Measurements from ENCODE around the gene ASB8.
"Not testable (repeated sequence)": the region's sequence is repeated elsewhere in the genome, so short reads cannot be mapped to it uniquely, and the experiment has no call there.

ASB8 gene

DNA sequence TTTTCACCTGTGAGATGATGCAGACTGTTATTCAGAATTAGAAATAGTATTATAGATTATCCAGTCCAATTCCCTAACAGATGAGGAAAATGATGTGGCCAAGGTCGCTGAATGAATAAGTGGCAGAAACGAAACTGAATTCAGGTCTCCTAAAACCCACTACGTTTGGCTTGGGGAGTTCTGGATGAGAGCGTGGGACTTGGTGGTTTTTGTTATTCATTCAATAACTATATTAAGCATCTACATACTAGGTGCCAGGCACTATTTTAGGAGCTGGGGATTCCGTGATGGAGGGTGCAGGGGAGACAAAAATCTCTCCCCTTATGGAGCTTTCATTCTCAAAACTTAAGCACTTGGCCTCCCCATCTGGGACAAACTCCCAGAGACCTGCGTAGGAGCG, 25.3 kb upstream of the ASB8 start:
- DNase-seq = no peak

DNA sequence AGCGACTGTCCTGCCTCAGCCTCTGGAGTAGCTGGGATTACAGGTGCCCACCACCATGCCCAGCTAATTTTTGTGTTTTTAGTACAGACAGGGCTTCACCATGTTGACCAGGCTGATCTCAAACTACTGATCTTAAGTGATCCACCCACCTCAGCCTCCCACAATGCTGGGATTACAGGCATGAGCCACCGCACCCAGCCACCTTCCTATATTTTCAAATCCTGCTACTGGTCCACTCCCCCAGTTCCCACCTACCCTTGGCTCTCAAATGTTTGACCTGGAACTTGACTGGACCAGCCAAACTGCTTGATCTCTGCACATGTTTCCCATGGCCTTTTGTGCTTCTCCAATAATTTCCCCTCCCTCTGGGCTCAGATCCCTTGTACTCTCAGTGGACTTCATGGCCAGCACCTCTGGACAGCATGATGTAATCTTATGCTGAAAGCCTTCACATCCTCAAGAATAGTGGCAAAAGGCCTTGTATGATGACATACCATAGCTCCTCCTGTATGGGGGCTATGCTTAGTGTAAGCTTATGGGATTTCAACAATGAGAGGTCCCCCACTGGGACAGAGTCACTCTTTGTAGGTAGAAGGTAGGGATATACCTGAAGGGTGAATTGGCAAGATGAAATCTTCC, 23.7 kb upstream of the ASB8 start:
- no peak for DNase-seq

DNA sequence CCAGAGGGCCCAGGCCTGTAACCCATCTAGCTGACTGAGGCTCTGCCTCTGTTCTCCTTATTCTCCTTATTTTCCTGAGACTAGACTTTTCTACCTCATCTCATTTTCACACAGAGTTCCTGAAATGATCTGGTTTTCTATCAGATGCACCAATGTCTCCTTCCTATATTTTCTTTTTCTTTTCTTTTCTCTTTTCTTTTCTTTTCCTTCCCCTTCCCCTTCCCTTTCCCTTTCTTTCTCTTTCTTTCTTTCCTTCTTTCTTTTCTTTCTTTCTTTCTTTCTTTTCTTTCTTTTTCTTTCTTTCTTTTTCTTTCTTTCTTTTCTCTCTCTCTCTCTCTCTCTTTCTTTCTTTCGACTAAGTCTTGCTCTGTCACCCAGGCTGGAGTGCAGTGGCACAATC, 23.1 kb upstream of the ASB8 start:
- no peak for DNase-seq

DNA sequence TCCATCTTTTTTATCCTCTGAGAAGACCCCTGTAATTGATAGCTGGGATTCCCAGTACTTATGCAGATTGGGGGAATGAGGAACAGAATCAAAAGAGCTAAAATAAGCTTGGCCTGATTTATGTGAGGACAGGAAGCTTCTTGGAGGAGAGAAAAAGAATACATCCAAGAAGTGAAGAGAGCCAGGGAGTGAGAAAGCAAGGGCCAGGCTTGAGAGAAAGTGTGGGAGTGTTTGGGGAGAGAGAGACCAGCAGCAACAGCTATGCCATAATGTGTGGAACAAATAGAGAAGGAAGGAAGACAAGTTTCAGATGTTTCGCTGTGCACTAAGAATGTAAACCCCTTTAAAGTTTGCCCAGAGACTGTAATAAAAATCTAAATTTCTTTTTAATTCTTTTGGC, 22.2 kb upstream of the ASB8 start:
- DNase-seq = no peak

DNA sequence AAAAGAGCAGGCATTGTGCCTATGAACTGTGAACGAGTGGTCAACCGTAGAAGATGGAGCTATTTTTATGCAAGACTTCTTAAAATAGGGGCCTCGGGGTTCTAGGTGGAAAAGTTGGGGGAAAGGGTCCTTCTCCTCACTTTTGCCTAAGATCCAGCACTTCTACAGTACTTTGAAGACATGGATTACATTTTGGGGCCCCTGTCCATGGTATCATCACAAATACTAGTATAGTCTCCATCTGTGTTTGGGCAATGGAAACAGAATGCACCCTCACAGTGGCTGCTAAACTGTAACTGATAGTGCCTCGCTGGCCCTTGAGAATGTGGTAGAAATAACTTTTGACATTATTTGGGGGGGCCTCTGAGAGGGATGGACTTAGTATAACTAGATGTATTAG, 20.7 kb upstream of the ASB8 start:
- DNase-seq = no peak

DNA sequence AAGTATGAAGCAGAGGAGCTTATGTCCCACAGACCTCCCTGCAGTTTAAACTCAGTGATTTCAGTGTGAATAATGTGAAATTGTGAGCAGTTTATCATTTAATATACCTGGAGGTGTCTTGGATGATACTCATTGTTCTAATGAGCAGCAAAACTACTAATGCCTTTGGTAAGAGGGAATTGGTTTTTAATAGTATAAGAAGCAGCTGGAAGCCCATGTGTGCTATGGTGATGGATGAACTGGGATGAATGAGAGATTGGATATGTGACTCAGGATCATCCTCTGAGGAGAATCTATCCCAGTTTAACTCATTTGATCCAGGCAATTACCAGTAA, 19.1 kb upstream of the ASB8 start:
- no peak for DNase-seq

DNA sequence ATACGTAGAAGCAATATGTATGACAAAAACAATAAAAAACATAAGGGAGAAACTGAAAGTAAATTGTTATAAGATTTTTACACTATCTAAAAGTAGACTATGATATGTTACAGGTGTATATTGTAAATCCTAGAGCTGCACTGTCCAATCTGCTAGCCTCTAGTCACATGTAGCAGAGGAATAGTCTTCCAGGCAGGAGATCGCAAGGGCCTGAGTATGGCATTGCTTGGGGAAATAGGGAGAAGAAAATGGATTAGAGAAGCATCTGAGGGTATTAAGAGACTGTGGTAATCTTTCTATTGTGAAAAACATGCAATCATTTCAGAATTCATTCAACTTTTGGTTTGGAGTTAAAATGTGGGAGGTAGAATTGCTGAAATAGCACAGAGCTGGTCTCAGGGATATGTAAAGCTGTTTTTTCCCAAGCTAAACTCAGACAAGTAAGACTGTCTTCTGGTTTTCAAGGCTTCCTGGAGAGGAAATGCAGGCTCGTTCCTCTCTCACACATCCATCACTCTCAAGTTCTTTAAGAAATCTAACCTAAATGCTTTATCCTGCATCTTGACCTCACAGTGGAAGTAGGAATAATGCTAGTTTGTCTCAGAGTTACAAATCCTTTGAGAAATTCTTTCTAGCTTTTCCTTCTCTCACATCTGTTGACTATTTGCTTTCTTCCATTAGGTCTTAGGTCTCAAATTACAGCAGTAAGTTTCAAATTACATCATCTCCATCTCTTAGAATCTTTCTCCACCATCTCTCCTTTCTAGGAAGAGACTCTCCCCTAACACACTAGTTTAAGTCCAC, 18.5 kb upstream of the ASB8 start:
- DNase-seq = no peak

DNA sequence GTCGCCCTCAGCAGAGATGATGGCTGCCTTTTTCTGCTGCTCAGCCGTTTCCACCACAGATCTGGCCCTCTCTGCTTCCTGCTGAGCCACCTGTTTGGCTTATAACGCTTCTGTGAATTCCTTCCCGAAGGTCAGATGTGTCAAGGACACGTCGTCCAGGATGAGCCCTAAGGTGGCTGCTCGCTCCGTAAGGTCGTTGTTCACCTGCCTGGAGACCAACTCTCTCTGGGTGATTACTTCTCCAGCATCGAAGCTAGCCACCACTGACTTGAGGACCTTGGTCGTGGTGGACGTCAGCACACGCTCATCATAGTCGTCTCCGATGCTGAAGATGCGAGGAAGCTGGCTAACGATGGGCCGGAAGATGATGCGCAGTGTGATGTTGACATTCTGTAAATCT, 11.7 kb upstream of the ASB8 start:
- DNase-seq = no peak

DNA sequence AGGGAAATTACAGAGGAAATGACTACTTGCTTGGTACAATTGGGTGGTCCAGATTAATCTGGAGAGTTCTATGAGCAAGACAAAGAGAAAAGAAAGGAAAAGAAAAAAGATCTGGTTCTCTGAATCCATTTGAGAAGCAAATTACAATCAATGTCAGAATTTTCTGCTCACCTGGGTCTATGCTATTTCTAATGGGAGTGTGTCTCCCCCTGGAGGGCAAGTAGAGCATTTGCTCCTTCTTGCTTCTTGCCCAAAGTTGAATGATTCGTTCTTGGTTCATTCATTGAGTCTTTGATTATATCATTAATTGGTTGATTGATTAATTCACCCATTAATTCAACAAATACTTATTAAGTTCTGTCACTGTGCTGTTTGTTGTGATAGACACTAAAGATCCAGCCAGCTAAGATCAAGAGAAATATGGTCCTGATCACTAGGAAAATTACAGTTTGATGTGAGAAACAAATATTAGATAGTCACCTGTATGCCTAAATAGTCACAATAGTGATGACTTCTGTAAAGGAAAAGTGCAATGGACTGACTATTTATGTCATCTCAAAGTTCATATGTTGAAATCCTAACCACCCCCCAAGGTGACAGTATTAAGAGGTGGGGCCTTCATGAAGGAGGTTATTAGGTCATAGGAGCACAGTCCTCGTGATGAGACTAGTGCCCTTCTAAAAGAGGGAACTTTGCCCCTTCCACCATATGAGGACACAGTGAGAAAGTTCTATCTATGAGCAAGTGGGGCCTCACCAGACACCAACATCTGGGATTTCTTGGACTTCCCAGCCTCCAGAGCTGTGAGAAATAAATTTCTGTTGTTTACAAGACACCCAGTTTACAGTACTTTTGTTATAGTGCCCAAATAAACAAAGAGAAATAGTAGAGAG, 8.0 kb upstream of the ASB8 start:
- DNase-seq = no peak

DNA sequence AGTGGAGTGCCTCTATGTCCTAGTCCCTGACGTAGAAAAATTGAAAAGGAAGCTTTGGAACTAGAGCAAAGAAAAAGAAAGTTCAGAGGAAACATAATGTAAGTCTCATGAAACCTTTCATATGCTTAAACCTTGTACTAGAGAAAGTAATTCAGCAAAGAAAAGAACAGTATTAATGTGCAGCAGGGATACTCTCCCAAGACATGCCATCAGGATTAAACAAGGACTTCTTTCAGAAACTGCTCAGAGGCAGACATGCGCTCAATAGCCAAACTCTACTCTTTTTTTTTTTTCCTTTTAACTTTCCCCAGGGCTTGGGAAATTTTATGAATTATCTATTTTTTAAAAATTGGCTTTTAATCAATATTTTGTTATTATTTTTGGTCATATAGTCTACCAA, 7.1 kb upstream of the ASB8 start:
- DNase-seq = no peak

DNA sequence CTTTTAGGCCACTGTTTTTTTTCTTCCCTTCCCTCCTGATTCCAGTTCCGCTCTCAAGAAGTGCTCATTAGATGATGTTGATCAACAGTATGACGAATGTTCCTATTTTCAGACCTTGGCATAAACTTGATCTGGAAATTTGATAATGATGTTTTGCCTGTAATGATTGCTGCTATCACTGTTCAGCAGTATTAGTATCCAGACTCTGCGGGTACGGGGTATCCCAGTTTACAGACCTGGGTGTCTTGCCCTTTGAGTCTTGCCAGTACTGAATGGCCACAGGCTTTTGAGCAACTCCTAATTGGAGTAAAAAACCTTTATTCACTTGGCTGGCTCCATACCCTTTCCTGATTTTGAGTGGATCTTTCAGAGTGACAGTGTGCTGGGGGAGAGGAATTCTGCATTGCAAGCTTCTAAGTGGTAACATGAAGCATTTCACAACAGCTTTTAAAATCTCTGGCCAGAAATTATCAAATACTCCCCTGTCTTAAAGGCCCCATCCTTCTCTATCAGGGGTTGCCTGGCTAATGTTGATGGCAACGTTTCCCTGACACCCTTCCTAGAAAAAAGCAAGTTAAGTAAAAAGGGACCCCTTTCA, 5.9 kb upstream of the ASB8 start:
- DNase-seq = no peak

DNA sequence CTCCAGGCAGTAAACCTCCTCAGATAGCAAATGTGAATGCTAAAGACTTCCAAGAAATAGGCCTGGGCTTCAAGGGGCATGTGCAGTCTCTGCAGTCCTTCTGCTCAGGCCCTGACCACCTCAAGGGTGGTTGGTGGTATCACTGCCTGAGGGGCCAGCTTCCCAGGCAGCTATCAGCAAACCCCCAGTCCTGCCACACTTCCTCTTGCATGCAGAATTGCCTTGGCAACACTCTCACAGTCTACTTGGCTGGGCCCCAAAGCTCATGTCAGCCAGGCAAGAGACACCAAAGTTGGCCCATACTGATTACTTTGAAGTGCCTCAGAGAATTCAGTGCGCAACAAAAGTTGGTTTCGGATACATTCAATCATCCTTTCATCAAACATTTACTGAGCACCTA, 3.5 kb upstream of the ASB8 start:
- no peak for DNase-seq

DNA sequence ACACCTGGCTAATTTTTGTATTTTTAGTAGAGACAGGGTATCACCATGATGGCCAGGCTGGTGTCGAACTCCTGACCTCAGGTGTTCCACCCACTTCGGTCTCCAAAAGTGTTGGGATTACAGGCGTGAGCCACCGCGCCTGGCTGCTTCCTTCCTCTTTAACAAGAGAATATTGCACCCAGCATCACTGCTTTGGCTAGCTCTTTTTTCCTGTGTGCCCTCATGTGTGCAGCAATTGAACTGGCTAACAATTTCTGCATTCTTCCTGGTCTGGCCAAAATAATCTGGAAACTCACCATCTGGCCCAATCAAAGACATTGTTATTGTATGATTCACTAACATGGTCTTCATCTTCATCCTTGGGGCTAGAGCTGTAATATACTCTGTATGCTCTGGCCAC, 2.7 kb upstream of the ASB8 start:
- DNase-seq = no peak

DNA sequence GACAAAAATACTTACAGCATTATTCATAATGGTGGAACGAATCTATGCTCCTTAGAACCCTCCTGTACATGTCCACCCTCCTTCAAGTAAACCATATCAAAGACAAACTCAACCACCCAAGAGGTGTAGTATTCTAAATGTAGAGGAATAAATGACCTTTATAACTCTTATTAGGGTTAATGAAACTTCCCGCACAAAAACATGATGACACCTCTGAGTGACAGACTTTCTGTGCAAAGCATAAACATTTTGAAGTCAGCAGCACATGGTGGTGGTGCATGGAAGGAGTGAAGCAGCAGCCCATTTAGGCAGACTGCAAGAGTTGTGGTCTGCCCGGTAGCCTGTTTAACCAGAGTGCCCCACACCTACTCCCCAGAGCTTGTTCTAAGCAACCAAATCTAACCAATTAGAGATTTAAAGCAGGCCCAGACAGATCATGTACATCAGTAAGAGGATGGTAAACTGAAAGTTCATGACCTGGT, 615 bp upstream of the ASB8 start:
- DNase-seq = peak; percentile 38

DNA sequence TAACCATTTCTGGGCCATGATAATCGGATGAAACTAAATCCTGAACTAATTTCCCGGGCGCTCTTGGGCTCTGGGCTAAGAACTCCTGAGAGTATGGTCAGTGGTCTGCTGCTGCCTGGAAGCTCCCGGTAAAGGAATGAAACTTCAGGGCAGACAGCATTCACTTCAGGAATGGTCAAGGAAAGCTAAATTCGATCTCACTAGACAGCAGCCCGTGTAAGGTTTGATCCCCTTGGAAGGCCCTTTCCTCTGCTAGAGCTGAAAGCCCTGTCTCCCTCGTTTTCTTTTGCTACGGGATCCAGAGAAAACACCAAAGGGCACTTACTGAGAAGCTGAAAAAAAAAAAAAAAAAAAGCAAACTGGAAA, 680 bp downstream of the ASB8 start:
- no peak for DNase-seq

DNA sequence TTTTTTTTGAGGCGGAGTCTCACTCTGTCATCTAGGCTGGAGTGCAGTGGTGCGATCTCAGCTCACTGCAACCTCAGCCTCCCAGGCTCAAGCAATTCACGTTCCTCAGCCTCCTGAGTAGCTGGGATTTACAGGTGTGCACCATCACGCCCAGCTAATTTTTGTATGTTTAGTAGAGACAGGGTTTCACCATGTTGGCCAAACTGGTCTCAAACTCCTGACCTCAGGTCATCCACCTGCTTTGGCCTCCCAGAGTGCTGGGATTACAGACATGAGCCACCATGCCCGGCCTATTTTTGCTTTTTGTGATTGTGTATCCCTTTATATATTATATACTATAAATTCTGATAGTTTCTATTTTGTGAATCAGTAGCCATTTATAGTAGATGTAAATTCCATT, 1.5 kb downstream of the ASB8 start:
- not testable (repeated sequence) for DNase-seq

DNA sequence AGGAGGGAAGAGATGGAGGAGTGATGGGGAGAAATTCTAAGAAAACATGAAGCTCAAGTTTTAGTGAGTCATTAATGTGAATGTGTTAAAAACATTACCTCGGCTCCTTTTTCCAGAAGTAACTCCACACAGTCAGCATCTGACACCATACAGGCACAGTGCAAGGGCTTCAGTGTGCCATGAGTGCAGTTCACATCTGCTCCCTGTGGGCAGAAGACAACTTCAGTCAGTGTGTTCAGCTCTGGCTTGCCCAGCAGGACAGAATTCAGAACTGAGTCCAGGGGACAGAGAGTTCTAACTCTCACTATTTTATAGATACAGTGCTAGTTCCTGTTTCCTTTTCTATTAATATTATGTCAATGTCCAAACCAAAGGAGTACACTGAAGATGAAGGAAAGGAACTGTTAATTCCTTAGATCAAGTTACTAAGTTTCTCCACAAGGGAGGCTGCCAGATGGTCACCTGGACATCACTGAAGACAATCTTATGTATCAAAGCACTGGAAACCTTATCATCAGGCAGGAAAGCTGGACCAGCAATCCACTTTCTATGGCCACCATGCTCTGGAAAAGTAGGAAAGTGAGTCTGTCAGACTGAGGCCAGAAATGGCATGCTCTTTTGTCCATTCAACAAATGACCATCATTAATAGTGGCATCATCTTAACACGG, 6.1 kb downstream of the ASB8 start:
- DNase-seq = no peak

DNA sequence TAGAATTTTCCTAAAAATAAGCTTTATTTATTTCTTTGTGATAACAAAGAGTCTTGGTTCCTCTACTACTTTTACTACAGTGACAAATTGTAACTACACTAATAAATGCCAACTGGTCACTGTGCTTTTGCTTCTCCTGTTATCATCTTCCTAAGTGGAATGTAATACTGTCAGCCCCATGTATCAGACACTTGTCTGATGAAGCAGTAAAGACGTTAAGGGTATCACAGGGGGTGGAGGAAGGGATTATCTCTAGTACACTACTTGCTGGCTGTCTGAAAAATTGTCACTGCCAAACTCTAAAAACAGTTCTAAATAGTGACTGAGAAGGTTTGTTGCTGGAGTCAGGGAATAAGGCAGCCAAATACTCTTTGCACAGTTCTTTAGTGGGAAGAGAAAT, 11.3 kb downstream of the ASB8 start:
- DNase-seq = no peak

DNA sequence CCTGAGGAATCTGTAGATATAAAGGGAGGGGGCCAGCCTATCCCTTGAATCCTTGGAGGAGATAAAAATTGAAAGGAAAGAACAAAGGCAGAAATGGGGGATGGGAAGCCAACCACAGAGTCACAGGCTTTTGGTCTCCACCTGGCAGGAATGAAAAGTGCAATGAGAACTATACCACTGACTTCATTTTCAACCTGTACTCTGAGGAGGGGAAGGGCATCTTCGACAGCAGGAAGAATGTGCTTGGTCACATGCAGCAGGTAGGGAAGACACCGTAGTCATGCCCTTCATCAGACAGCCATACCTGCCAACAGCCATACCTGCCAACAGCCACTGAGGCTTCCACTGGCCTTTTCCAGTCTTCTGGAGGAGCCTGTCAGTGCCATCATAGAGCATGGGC, 13.4 kb downstream of the ASB8 start:
- DNase-seq = no peak

DNA sequence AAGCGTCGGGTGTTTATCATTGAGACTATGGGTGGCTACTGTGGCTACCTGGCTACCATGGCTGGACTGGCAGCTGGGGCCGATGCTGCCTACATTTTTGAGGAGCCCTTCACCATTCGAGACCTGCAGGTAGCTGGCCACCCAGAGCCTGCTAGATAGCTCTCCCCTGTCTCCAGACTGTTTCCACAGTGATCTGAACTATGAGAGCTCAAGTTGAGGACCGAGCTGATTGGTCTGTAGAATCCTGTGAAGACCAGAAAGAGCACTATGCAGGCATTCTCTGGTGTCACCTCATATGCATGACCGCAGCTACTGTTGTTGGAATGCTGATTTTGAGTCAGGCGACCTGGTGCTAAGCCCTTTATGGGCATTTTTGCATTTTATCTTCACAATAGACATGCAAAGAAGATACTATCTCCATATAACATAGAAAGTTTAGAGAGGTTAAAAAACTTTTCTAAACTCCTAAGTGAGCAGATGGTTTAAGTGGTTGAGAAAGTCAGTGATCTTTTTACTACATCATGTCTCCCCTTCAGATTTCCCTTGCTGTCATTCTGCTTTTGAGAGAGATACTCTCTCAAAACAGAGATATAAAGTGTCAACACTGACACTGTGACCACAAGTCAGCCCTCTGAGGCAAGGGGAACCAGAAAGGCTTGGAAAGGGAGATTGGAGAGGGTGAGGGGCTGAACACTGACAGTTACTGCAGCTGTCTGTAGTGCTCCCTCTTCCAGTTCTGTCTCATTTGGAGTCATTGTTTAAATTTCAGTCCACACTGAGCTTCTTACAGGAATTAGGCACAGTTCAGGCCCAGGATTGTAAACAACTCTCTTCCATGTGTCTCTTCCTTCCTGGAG, 14.3 kb downstream of the ASB8 start:
- DNase-seq = no peak

DNA sequence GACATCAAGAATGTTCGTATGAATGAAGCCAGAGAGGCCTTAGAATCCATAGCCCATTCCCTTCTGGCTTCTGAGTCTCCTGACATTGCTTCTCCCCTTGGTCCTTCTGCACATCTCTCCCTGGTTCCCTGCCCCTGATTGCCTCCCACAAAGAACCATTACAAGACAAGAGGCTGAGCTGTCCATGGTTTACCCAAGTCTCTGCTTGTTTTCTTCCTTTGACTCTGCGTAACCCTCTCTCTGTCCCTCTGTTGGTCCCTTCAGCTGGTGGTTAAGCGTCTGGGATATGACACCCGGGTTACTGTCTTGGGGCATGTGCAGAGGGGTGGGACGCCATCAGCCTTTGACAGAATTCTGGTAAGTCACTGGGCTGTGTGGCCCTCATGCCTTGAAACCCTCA, 22.3 kb downstream of the ASB8 start:
- no peak for DNase-seq

DNA sequence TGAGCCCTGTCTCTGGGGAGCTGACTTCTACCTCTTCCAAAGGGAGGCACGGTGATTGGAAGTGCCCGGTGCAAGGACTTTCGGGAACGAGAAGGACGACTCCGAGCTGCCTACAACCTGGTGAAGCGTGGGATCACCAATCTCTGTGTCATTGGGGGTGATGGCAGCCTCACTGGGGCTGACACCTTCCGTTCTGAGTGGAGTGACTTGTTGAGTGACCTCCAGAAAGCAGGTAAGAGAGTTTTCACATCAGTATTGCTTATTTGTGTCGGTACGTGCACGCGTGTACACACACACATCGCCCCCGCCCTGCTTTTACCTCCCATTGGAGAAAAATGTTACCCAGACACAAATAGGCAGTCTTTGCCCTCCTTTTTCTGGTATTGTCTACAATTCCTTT, 24.5 kb downstream of the ASB8 start:
- no peak for DNase-seq
